HUDEP-2 (cell line): Measurements from ENCODE around the gene SLC25A11.

Experiments
- DNase-seq, 76 experiments: peaks; one replicate each; lab custom pipeline; 2025; ENCODE audit not compliant: unreplicated experiment in 76 of 76; lab: John Stamatoyannopoulos, UW

Gene SLC25A11, protein sequence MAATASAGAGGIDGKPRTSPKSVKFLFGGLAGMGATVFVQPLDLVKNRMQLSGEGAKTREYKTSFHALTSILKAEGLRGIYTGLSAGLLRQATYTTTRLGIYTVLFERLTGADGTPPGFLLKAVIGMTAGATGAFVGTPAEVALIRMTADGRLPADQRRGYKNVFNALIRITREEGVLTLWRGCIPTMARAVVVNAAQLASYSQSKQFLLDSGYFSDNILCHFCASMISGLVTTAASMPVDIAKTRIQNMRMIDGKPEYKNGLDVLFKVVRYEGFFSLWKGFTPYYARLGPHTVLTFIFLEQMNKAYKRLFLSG

DNA sequence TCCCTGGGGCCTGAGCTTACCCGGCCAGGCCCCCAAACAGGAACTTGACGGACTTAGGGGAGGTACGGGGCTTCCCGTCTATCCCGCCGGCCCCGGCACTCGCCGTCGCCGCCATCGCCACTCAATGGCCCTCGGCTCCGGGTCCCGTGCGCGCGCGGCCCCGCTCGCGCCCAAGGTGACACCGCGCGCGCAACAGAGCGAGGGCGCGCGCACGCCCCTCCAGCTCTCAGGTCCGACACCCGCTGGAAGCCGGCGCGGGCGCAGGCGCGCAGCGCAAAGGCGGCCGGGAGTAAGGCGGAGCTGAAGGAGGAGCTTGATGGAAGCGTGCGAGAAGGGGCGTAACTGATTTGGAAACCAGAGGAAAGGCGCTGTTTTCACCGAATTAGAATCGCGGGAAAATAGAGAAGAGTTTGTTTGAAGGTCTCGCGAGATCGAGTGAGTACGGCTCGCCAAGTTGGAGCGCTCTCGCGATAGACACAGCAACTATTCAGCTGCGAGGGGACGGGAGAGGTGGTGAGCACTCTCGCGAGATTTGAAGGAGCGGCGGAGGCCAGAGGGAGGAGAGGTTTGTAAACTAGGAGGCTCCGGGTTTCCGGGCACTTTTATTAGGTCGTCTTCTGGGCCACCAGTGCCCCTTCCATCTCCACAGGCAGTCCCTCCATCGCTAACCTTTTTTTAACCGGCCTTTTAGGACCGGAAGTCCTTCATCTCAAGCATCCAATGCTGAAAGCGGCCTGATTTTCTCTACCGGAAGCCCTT is at the start of gene SLC25A11, which contains the start of gene RNF167:
Gene SLC25A11 (minus strand): TSS at position 251 of the 759 bp plus-strand sequence. CDS start 136 bp downstream, at position 115.
Gene RNF167 (plus strand): TSS at position 473 of the 759 bp plus-strand sequence. CDS start 642 bp downstream, outside the sequence.
- DNase-seq, result peak in 75 of 76 experiments; percentile 74 to 100 (median 97)

DNA sequence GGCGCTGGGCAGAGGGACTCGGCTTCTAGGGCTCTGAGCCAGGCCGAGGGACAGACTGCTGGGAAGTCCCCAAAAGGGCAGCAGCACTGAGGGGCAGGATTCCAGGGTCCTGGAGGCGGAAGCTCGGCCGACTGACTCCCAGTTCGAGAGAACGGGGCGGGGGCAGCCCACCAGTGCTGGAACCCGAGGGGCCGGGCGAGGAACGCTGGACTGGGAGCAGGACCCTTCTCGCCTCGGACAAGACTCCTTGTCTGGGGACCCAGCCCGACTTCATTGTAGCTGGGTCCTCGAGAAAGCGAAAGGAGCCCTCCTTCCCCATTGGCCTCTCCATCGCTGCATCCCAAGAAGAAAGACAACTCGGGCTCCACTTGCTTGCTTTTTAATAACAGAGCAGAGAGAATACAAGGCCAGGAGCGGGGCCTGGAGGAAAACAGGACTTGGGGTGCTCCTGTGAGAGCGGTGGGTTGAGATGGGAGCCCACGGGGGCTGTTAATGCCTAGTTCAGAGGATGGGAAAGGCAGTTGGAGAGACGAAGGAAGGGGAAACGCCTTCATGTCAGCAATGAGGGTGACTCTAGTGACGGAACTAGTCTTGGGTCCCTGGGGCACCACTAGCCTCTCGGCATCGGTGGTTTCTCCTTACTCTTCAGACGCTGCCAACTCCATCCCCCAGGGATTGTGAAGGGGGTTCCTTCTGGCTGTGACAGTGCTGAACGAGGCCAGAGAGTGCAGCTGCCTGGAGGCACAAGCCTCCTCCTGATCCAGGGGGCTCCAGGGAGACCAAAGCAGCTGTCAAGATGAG is 48.1 kb upstream of the SLC25A11 start:
- peak in 2 of 76 experiments; percentile 40 to 46 for DNase-seq

DNA sequence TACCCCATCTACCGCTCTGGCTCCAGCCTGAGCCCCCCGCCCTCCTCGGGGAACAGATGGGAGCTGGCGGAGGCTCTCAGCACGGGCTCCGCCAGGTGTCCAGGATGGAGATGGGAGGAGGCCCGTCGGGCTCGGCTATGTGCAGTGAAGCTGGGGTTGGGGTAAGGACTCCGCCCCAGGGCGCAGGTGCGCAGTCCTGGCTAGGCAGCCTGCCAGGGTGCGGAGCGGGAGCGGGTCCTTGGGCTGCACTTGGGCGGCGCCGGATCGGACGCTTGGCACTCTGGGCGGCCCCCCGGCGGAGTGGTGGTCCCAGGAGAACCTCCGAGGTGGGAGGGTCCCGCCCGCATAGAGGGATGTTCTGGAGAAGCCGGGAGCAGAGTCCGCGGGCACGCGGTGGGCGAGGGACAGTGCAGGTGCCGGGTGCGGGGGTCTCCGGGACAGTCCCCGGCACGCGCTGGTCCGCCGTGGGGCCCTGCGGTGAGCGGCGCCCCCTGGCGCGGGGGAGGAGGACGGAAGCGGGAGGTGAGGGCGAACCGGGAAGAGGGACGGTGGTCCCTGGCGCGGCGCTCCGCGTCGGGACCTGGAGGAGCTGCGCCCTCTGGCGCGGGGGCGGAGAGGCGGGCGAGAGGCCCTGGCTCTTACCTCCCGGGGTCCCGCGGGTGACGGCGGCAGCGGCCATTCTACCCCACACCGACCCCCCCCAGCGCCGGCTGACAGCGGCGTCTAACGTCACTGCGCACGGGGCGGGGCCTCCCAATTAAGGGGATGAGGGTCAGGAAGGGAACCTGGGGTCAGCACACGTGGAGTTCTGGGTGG is 47.3 kb upstream of the SLC25A11 start, which contains the start of gene CAMTA2:
Gene CAMTA2 (minus strand): TSS at position 725 of the 816 bp plus-strand sequence. CDS start 1,453 bp downstream, outside the sequence.
- peak in 66 of 76 experiments; percentile 2 to 78 (median 55) for DNase-seq

DNA sequence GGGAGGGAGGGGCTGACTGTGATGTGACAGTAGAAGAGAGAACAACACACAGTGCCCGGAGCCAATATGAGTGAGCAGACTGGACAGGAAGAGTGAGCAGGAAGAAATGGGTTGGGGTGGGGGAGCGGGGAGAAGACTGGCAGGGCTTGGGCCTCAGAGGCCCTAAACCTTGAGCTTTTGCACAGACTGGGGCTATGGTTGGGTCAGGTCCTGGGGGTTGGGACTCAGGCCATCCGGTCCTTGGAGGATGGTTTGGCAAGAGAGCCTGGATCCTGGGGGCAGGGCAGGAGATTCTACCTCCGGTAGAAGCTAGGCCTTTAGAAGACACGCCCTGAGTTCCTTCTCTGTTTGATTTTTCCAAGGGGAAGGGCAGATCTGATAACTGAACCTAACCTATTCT is 46.6 kb upstream of the SLC25A11 start:
- DNase-seq, result no peak

DNA sequence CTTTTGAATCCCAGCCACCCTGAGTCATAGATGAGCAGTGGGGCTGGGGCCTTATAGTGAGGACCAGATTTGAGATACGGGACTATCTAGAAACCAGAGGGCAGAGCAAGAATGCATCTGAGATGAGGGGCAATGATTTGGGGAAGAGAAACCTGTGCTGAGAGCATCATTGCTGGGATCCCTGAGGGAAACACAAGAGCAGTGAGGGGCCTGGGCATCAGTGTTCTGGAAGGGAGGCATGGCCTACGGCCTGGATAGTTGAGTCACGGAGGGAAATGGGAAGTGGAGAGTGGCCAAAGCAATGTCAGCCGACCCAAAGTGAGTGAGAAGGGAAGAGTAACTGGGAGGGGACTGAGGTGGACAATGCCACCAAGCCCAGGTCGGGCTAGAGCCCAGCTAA is 42.5 kb upstream of the SLC25A11 start:
- no peak for DNase-seq

DNA sequence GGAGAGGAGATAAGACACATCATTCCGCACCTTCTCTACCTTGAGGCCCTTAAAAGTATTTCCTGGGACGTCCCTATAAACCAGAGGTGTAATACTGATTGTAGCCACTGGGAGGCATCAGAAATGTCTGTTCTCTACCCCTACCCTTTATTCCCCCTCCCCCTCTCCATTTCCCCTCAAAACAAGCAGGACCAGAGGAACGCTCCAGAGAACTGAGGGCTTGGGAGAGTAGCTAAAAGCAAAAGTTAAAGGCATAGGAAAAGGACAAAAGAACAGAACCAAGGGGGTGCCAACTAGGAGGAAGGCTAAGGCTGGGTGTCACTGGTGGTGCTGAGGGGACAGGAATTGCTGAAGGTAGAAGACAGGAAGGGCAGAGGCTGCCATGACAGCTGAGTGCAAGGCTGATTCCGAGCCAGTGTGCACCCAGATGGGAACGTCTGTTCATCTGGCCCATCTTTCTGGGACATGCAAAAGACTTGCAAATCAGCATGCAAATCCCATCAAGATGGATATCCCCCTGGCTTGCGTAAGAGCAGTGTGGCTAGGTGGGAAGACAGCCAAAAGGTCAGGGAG is 40.9 kb upstream of the SLC25A11 start:
- DNase-seq, result peak in 18 of 76 experiments; percentile 5 to 53 (median 29)

DNA sequence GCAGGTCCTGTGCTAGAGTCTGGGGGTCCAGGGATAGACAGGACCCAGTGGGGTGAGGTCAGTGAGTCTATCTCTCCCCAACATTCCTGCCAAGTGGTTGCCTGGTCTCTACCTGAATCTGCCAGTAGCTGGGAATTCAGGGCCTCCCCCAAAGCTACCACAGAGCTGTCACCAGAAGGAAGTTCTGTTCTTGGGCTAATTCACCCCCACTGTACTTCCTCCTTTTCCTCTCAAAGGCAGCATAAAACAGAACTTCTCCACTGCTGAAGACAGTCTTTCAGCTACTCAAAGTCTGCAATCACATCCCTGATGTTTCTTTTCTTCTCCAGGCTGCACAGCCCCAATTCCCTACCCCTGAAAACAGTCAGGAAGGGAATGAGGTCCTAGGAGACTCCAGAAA is 38.9 kb upstream of the SLC25A11 start:
- DNase-seq, result no peak

DNA sequence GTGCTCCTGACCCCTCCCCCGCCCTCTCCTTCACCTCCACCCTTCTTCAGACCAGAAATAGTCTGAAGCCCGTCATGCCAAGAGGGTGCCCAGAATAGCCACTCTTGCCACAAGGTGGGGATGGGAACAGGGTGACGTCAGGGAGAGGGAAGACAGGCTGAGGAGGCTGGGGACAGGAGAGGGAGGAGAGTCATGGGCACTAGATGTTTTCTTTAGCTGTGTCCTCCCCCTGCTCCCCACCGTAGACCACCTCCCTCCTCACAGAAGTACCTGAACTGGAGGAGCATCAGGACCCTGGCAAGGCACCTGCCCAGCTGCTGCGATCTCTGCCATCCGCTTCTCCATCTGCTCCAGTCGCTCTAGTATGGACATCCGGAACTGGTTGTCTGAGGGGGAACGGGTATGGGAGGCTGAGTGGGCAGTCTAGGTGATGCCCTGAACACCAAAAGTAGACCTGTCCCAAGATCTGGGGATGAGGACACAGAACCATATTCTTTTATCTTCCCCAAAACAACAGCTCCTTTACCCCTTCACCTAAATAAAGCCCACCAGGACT is 34.3 kb upstream of the SLC25A11 start:
- no peak for DNase-seq

DNA sequence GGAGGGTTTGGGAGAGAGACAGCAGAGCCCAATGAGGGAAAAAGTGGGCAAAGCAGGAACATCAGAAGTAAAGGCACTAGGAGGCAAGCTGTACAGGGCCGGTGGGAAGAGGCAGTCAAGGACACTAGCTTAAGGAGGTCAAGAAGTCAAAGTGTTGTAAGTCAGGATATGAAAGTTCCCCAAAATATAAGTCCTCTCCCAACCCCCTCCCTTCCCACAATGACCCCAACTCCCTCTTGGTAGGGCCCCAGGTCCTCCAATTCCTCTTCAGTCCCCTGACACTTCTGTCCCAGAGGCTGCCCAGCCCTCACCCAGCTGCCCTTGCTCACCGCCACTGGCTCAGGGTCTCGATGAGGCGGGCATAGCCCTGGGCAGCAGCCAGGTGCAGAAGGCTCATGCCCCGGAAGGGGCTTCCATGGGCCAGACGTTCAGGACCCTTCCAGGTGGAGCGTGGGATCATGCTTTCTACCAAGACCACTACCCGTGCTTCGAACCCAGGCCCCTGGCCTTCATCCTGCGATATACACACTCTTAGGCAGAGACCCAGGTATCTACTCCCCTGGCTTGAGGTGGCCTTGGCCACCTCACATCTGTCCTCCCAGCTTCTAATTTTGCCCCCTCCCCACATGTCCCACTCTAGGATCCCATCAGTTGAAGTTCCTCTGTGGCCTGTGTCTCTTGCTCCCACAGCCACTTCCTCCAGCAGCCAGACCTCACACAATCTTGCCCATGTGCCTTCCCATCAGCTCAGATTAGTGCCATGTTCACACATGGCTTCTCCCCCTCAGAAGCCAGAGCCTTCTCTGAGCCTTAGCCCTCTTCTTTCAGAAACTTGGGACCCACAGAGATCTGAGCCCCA is 33.6 kb upstream of the SLC25A11 start:
- no peak for DNase-seq

DNA sequence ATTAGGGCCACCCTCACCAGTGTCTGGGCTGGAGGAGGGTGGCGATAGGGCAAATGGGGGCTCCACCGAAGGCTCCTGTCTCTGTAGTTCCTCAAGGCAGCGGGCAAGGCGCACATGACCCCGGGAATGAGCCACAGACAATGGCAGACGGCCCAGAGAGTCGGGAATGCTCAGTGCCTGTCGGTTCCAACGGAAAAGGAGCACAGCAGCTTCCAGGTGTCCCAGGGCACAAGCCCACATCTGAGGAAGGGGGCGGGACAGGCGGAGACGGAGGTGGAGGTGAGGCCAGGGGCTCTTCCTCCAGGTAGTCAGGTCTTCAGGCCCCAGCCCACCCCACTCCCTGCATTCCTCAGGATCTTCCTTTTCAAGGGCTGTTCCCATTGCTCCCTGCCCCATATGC is 32.9 kb upstream of the SLC25A11 start:
- no peak for DNase-seq

DNA sequence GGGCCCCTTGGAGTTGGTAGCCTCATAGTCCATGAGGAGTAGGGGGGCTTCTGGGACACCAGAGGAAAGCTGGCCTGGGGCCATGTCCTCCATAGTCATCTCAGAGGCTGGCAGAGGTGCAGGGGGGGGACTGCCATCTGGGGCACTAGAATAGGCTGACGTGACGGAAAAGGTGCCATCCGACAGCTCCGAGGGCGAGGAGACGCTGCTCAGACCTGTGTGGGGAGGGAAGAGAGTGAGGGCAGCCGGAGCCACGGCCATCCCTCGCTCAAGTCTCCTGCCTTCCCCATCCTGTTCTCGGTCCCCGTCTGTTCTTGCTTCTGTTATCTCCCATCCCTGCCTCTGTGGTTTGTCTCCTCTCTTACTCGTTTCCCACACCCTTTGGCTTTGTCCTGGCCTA is 32.5 kb upstream of the SLC25A11 start:
- no peak for DNase-seq

DNA sequence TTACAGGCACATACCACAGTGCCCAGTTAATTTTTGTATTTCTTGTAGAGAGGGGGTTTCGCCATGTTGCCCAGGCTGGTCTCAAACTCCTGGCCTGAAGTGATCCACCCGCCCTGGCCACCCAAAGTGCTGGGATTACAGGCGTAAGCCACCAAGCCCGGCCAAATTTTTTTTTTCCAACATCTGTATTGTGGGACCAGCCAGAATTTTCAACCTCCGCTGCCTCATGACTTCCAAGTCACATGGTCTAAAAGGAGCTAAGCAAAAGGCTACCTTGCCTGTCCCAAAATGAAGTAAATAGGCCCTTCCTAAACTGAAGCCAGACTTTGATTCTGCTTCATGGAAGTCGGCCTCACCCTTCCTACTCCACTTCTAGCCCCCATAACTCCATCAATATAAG is 32.0 kb upstream of the SLC25A11 start:
- DNase-seq, result no peak

DNA sequence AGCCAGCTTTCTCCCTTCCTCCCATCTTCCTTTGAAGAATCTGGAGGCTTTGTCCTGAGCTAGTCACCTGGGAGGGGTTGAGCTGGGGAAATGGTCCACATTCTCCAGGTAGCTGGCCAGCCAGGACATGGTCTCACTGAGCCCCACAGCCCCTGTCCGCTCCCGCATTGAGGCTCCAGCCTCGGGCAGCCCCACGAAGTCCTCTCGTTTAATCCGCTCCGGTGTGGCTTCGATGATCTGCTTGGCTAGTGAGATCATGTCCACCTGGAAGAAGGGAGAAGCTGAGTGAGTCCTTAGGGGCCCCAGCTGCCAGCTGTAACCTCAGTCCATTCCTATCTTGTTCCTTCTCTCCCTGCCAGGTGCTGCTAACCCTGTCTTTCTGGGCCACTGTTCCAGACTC is 30.4 kb upstream of the SLC25A11 start:
- no peak for DNase-seq

DNA sequence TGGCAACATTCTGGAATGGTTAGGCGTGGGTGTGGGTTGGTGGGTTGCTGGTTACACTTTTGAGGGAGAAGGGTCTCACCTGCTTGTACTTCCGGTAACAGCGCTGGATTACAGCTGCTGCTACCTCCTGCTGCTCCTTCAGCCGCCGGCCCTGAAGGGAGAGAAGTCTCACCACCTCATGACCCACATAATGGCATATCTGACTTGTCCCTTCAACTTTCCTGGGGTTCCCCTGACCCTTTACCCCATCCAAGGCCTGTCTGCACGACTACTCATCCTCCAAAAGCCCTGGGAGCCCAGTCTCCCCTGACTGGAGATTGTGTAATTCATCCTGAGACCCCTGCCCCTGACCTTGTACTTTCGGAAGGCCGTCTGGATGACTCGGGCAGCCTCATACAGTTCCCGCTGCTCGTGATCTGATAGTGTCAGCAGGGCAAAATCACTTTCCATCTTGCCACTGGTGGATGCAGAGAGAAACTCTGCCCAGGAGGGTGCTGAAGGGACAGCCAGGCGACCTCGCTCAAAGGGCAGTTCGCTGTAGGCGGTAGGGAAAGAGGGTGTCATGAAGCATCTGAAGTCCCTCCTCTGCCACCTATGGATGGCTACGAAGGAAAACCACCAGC is 29.8 kb upstream of the SLC25A11 start:
- DNase-seq, result no peak

DNA sequence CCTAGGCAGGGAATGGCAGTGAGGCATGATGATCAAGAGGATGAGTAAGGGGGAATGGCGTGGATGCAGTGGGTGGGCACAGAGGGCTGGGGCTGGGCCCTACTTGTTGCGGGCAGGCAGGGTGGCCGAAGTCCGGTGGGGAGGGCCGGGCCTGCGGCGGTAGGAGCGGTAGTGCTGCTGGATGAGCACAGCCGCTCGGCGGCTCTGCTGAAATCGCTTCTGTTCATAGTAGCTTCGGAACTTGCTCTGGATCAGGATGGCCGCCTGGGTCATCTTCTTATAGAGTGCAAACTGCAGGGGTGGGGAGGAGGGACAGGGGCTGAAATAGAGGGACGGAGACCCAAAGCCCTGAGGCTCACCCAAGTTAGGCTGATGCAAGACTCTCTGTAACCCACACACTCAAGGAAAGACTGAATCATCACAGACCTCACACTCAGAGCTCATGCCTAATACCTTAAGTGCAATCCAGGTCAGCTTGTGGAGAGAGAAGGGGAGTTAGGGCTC is 29.3 kb upstream of the SLC25A11 start:
- DNase-seq, result peak in 5 of 76 experiments; percentile 3 to 32 (median 6)

DNA sequence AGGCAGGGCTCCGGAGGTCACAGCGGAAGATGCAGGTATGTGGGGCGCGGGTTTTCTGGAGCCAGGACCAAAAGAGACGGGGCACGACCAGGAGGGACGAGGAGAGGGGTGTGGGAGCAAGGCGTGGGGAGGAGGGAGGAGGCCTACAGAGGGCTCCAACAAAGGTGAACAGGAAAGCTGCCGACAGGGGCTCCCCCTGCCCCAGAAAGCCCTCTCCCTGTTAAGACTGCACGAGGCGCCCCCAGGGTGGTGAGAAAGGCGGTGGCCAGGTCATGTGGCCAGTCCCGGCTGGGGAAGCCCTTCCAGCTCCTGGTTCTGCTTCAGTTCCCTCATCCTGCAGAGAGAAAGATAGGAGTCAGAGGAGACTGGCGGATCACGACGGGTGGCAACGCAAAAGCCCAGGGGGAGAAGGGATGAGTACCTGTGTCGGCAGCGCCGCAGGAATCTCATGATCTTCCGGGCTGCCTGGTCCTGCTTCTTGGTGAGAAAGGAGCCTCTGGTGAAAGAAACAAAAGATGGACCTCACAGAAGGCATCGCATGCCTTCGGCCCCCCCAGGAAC is 28.7 kb upstream of the SLC25A11 start:
- peak in 2 of 76 experiments; percentile 18 to 49 for DNase-seq
